ENCODE data around the gene LRP4. TPM values are rescaled to one million over a fixed set of nuclear protein-coding genes. Genes with fewer than 3 reads are reported as not detected.

The LRP4 gene
- total and polyA plus RNA-seq, 2 of the 8 experiments (the other 6 are each of a cell fraction or from before 2014, with no cell fraction given), result 5.4 to 22.1 TPM

- Histone ChIP-seq H3K4me1 (replicated peaks in 1 of 4; ENCODE audit: control insufficient read depth in 3 of 4, insufficient read depth in 4 of 4, low read length in 3 of 4) (no peaks in the 10 kb centered on the region), H3K27me3 (replicated peaks in 1 of 4; ENCODE audit: control insufficient read depth in 3 of 4, extremely low read depth in 1 of 4, insufficient read depth in 3 of 4, low read length in 3 of 4) (no peaks in the 10 kb centered on the region), H2AK5ac (ENCODE audit: low read depth, low read length) (no peak overlapping the region), H4K5ac (ENCODE audit: insufficient read length, low read depth, low read length) (no peak overlapping the region), H3K79me1 (ENCODE audit: low read depth, low read length) (no peaks in the 10 kb centered on the region), H2BK20ac (ENCODE audit: low read length) (no peak overlapping the region), H2BK15ac (ENCODE audit: low read length) (no peak overlapping the region), H3K9me3 (ENCODE audit: insufficient read depth in 2 of 2, low read depth in 1 of 2, low read length in 1 of 2) (no peaks in the 10 kb centered on the region), H3K23ac (ENCODE audit: insufficient read length) (no peak overlapping the region), H2BK12ac (ENCODE audit: low read depth, low read length) (no peak overlapping the region), H3K79me2 (ENCODE audit: control insufficient read depth in 1 of 2, insufficient read depth in 2 of 2, low read length in 2 of 2) (no peaks in the 10 kb centered on the region), H4K91ac (replicated peaks; ENCODE audit: insufficient read length, low read length) (no peak overlapping the region), H3K4me2 (ENCODE audit: insufficient read depth in 1 of 2, low read depth in 2 of 2, low read length in 2 of 2) (no peak overlapping the region), H3K27ac (ENCODE audit: low read depth, low read length) (no peak overlapping the region), H2BK120ac (replicated peaks; ENCODE audit: low read depth, low read length) (no peak overlapping the region), H3K4ac (replicated peaks; ENCODE audit: insufficient read length, low read depth, low read length) (no peak overlapping the region), H2AFZ (ENCODE audit: low read length) (no peak overlapping the region), H3K18ac (ENCODE audit: extremely low read depth, low read length) (no peak overlapping the region), H3K4me3 (ENCODE audit: extremely low read depth in 1 of 4, insufficient read depth in 2 of 4, low read depth in 3 of 4, low read length in 4 of 4) (no peak overlapping the region), H4K8ac (ENCODE audit: extremely low read depth, insufficient read depth, low read length) (no peak overlapping the region), H3K36me3 (ENCODE audit: control insufficient read depth in 2 of 4, insufficient read depth in 4 of 4, low read length in 3 of 4) (peaks cover 0 to 2% (median 0%) of the 10 kb centered on the region in 4 experiments; a peak in 1 of 8 replicates), H3K9ac (replicated peaks in 1 of 4; ENCODE audit: extremely low read depth in 1 of 4, low read depth in 3 of 4, low read length in 3 of 4) (no peak overlapping the region), H3K23me2 (ENCODE audit: low read depth, low read length) (no peaks in the 10 kb centered on the region), H4K20me1 (replicated peaks in 1 of 2; ENCODE audit: control insufficient read depth in 1 of 2, insufficient read depth in 2 of 2, low read length in 2 of 2) (no peaks in the 10 kb centered on the region), H3K14ac (ENCODE audit: insufficient read length) (no peak overlapping the region), H3K56ac (replicated peaks; ENCODE audit: insufficient read length, low read depth, low read length) (no peak overlapping the region), H2BK5ac (ENCODE audit: low read depth, low read length) (no peak overlapping the region)
- 89% methylated on average over 3 of the region's 3 CpGs; no CpG with 5 or more reads in 1 of the 2 experiments for WGBS, 2 experiments (ENCODE audit: extremely low coverage in 1 of 2, insufficient coverage in 1 of 2, insufficient read length in 1 of 2, insufficient replicate concordance in 2 of 2, low coverage in 1 of 2, low lambda C conversion rate in 2 of 2, missing lambda C conversion rate in 1 of 2)
- CTCF ChIA-PET (ENCODE audit: partially characterized antibody), result interaction anchor here (0.6 to 1.3 kb wide), 4 partner anchors 11 to 53 kb away, joined by 3 to 4 read pairs (median 4); no protein-coding TSS in a partner anchor
- POLR2A ChIA-PET (ENCODE audit: partially characterized antibody), result interaction anchor here (0.8 to 1.1 kb wide), 2 partner anchors 194 to 221 kb away, joined by 3 to 4 read pairs; no protein-coding TSS in a partner anchor
- DNase-seq (ENCODE audit: low read depth in 1 of 2, low spot score in 2 of 2) (no peak), FAIRE-seq (no peak)
- TF ChIP-seq BACH1 (IDR thresholded peaks at IDR 0.05; ENCODE audit: low read length), result peak; percentile 93
- peak; percentile 100 for TF ChIP-seq MAFK (IDR thresholded peaks at IDR 0.05; ENCODE audit: low read depth, low read length)
- TF ChIP-seq RFX5 (IDR thresholded peaks at IDR 0.05; ENCODE audit: borderline replicate concordance, low read depth, low read length), result no peak
These were observed 45.5 kb upstream of the LRP4 start for GRCh38 chr11:46963844-46964243.
